Measurements from ENCODE around the gene PTPRE. TPM values are rescaled to one million over a fixed set of nuclear protein-coding genes. Genes with fewer than 3 reads are reported as not detected.
A peak's percentile ranks its signal among the peaks of the same experiment; 100 is the strongest.

Gene PTPRE
- total and polyA plus RNA-seq, 4 donors, result 1.5 to 12.5 (median 3.7) TPM

- H3K27me3 ChIP-seq (ENCODE audit: control insufficient read depth in 4 of 4, insufficient read depth in 4 of 4, low read length in 3 of 4), result no peaks in the 10 kb centered on the region
- peak; percentile 63 for TF ChIP-seq MAX (IDR thresholded peaks at IDR 0.05)
- TF ChIP-seq HNF4G (IDR thresholded peaks at IDR 0.05), result peak; percentile 90
- no peak for TF ChIP-seq NR2F2 (IDR thresholded peaks at IDR 0.05)
- peak; percentile 86 for TF ChIP-seq YY1 (IDR thresholded peaks at IDR 0.05)
- peak; percentile 49 for TF ChIP-seq ZBTB33 (IDR thresholded peaks at IDR 0.05)
- peak; percentile 23 for TF ChIP-seq REST (IDR thresholded peaks at IDR 0.05)
- TF ChIP-seq SP1 (IDR thresholded peaks at IDR 0.05), result peak; percentile 73
- TF ChIP-seq EGR1 (IDR thresholded peaks at IDR 0.05; ENCODE audit: low read depth in 2 of 2), result no peak
- peak; percentile 17 to 77 for TF ChIP-seq RXRA (IDR thresholded peaks at IDR 0.05)
- TF ChIP-seq JUND (IDR thresholded peaks at IDR 0.05), result peak in 1 of 2 donors; percentile 81
- peak; percentile 33 for TF ChIP-seq FOXA2 (IDR thresholded peaks at IDR 0.05)
- no peak for TF ChIP-seq CTCF (IDR thresholded peaks at IDR 0.05; ENCODE audit: low read depth, low read length, missing input control)
- peak; percentile 98 to 99 for TF ChIP-seq HNF4A (conservative IDR thresholded peaks at IDR 0.05)
- H3K9ac ChIP-seq (ENCODE audit: low read depth in 1 of 2, low read length in 2 of 2), result no peak overlapping the region
- H3K4me1 ChIP-seq (ENCODE audit: control insufficient read depth in 4 of 4, insufficient read depth in 4 of 4, low read length in 3 of 4), result peaks cover 7 to 49% (median 26%) of the 10 kb centered on the region in 4 donors
- H3K9me3 ChIP-seq (ENCODE audit: control insufficient read depth in 4 of 4, low read length in 3 of 4), result no peaks in the 10 kb centered on the region
- DNase-seq (ENCODE audit: low spot score), result no peak
- 61% methylated on average over 12 of the region's 12 CpGs for WGBS
- H3K27ac ChIP-seq (ENCODE audit: low read depth in 1 of 2, low read length in 2 of 2), result peak overlapping the region in 1 of 2 donors; percentile 57
- peaks cover 0 to 11% (median 2%) of the 10 kb centered on the region in 4 donors for H3K36me3 ChIP-seq (ENCODE audit: control insufficient read depth in 4 of 4, insufficient read depth in 3 of 4, low read depth in 1 of 4, low read length in 3 of 4)
- no peak overlapping the region for H3K4me3 ChIP-seq (ENCODE audit: low read depth in 1 of 3, low read length in 3 of 3)
Observed at GRCh38 chr10:127886371-127887051, 20.4 kb upstream of the PTPRE start.

Data from liver (tissue), 9 donors.